Body of pancreas (tissue), 4 donors: ENCODE measurements around the gene NAB1.

Experiments
- POLR2A ChIP-seq, 3 donors: fragments of 450-650 bp; IDR thresholded peaks; one replicate each; pipeline ENCODE4 v1.6.1; 2016; ENCODE audit warnings: antibody characterized with exemption in 3 of 3, mild to moderate bottlenecking in 2 of 3
- TF ChIP-seq, protein P1 (sequence below), 7 experiments: fragments of 450-650 bp in 4 of 7; fragments of 200-600 bp in 3 of 7; sonication (generic) in 3 of 7; IDR thresholded peaks; one replicate each; pipeline ENCODE4 v1.5.1; 2016 to 2019; ENCODE audit warnings: antibody characterized with exemption in 7 of 7

- TF ChIP-seq, protein P1, sequence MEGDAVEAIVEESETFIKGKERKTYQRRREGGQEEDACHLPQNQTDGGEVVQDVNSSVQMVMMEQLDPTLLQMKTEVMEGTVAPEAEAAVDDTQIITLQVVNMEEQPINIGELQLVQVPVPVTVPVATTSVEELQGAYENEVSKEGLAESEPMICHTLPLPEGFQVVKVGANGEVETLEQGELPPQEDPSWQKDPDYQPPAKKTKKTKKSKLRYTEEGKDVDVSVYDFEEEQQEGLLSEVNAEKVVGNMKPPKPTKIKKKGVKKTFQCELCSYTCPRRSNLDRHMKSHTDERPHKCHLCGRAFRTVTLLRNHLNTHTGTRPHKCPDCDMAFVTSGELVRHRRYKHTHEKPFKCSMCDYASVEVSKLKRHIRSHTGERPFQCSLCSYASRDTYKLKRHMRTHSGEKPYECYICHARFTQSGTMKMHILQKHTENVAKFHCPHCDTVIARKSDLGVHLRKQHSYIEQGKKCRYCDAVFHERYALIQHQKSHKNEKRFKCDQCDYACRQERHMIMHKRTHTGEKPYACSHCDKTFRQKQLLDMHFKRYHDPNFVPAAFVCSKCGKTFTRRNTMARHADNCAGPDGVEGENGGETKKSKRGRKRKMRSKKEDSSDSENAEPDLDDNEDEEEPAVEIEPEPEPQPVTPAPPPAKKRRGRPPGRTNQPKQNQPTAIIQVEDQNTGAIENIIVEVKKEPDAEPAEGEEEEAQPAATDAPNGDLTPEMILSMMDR (IDR thresholded peaks at IDR 0.05), result no peak
- no peak for TF ChIP-seq POLR2A (IDR thresholded peaks at IDR 0.05)
These were observed 71.4 kb downstream of the NAB1 start for GRCh38 chr2:190720276-190720675.
